Body of pancreas (tissue), 4 donors: ENCODE measurements around the gene CRB1. TPM values are rescaled to one million over a fixed set of nuclear protein-coding genes. Genes with fewer than 3 reads are reported as not detected.

Experiments
- ATAC-seq: fragments of 150-250 bp; one replicate; pipeline ENCODE4 v1.9.1; 2016
- DNase-seq, 4 donors: peaks; one replicate each; pipeline ENCODE4 v3.0.0-alpha.2; 2019
- H3K27ac ChIP-seq, 4 donors: fragments of 200-600 bp; sonication (generic); 1 replicate in 3 of 4; 2 replicates in 1 of 4; pipeline versions ENCODE4 v1.5.1 to v1.6.1; 2016 to 2019; ENCODE audit warnings: mild to moderate bottlenecking in 1 of 4, mixed read lengths in 1 of 4, moderate library complexity in 1 of 4
- H3K27me3 ChIP-seq, 2 donors: fragments of 200-600 bp; sonication (generic); one replicate each; pipeline ENCODE4 v1.6.0; 2016; ENCODE audit warnings: mild to moderate bottlenecking in 1 of 2
- H3K36me3 ChIP-seq, 2 donors: fragments of 200-600 bp; sonication (generic); replicated peaks in 1 of 2; 2 replicates each; pipeline ENCODE4 v1.5.1; 2016; ENCODE audit warnings: low read depth in 2 of 2; ENCODE audit not compliant: insufficient read depth in 1 of 2
- H3K4me1 ChIP-seq: fragments of 200-600 bp; sonication (generic); one replicate; pipeline ENCODE4 v1.6.0; 2016
- H3K4me3 ChIP-seq, 2 donors: fragments of 200-600 bp; sonication (generic); 1 replicate in 1 of 2; 2 replicates in 1 of 2; pipeline ENCODE4 v1.5.1; 2016 to 2019
- H3K9me3 ChIP-seq, 3 donors: fragments of 200-600 bp; sonication (generic); 1 replicate in 2 of 3; 2 replicates in 1 of 3; pipeline ENCODE4 v1.5.1; 2016
- CTCF ChIP-seq, 7 experiments: fragments of 450-650 bp in 4 of 7; fragments of 200-600 bp in 3 of 7; sonication (generic) in 3 of 7; IDR thresholded peaks; one replicate each; pipeline ENCODE4 v1.5.1; 2016 to 2019; ENCODE audit warnings: antibody characterized with exemption in 7 of 7
- POLR2A ChIP-seq, 3 donors: fragments of 450-650 bp; IDR thresholded peaks; one replicate each; pipeline ENCODE4 v1.6.1; 2016; ENCODE audit warnings: antibody characterized with exemption in 3 of 3, mild to moderate bottlenecking in 2 of 3
- WGBS, 2 donors: methylation state at CpG; one replicate each; pipeline ENCODE4 v1.1.5; 2017; 5-methylcytosine and 5-hydroxymethylcytosine counted together
- intact Hi-C: fragments of 100-400 bp; cut with DNase I; formaldehyde crosslinking; loops from one replicate; pipeline ENCODE4 v1.15.1; 2023
- total RNA-seq, 2 donors: library from RNA; depleted of rRNA; stranded (reverse); fragments of >200 nt; gene quantifications; one replicate each; pipeline ENCODE4 v1.1.0, GENCODE V29; 2016

CRB1 gene
- total RNA-seq, 2 donors from 2014 or later: 0.26 to 10.2 TPM

GRCh38 chr1:197366996-197367395 is 98.9 kb downstream of the CRB1 start:
- Histone ChIP-seq H3K27ac (no peak overlapping the region), H3K4me1 (no peaks in the 10 kb centered on the region), H3K27me3 (no peaks in the 10 kb centered on the region), H3K9me3 (no peaks in the 10 kb centered on the region), H3K4me3 (no peak overlapping the region), H3K36me3 (no peaks in the 10 kb centered on the region)
- TF ChIP-seq POLR2A (IDR thresholded peaks at IDR 0.05) (no peak), CTCF (IDR thresholded peaks at IDR 0.05) (no peak)
- DNase-seq (no peak), ATAC-seq (no peak)
- 85 to 87% methylated on average over 2 of the region's 2 CpGs for WGBS, 2 donors
- intact Hi-C loops: no loop called here

DNA sequence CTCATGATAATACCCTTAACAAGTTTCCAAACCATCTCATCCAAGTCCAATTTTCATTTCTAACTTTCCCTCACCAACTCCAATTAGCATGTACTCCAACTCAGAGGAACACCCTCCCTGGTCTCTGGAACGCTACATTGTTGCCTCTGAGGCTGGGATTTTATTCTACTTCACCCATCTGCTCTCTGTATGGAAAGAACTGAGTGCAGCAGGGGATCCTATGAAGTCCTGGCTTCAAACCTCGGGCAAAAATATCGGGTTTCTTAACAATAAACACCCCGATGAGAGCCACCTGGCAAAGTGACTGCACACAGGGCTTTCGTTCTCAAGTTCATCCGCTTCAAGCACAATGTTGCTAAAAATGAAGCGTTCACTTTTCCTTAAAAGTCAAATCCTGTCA is 99.6 kb downstream of the CRB1 start:
- DNase-seq: no peak
- TF ChIP-seq CTCF (IDR thresholded peaks at IDR 0.05) (no peak), POLR2A (IDR thresholded peaks at IDR 0.05) (no peak)
- 77 to 82% methylated on average over 7 of the region's 7 CpGs for WGBS, 2 donors

GRCh38 chr1:197374428-197374827 is 106.4 kb downstream of the CRB1 start:
- Histone ChIP-seq H3K27me3 (no peaks in the 10 kb centered on the region), H3K9me3 (no peaks in the 10 kb centered on the region), H3K4me1 (no peaks in the 10 kb centered on the region), H3K4me3 (no peak overlapping the region), H3K27ac (no peak overlapping the region), H3K36me3 (no peaks in the 10 kb centered on the region)
- intact Hi-C loops: no loop called here
- no peak for TF ChIP-seq CTCF (IDR thresholded peaks at IDR 0.05)
- no peak for TF ChIP-seq POLR2A (IDR thresholded peaks at IDR 0.05)
- 76 to 78% methylated on average over 1 of the region's 1 CpG for WGBS, 2 donors
- ATAC-seq (no peak), DNase-seq (no peak)

More for the DNA sequence above, 99.6 kb downstream of the CRB1 start:
- no peaks in the 10 kb centered on the region for H3K27me3 ChIP-seq
- intact Hi-C loops: no loop called here
- H3K4me3 ChIP-seq: no peak overlapping the region
- H3K36me3 ChIP-seq: no peaks in the 10 kb centered on the region
- H3K27ac ChIP-seq: no peak overlapping the region
- no peaks in the 10 kb centered on the region for H3K4me1 ChIP-seq
- no peaks in the 10 kb centered on the region for H3K9me3 ChIP-seq
- no peak for ATAC-seq

DNA sequence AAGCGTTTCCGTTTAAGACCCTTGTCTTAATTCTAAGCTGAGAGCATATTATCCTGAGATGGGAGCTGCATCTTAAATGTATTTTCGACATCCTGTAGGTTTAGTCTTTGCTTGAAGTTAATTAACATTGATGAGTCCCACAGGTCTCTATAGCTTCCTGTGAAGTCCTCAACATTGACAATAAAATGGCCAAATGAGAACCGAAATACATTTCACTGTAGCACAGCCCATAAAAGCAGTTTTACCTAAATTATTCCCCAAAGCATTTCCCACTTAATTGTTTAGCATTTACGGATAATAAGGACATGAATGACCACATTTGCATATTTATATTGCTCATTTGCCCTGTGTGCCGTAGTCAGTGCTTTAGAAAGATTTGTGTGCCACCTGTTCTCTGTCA is 116.4 kb downstream of the CRB1 start:
- Histone ChIP-seq H3K4me3 (no peak overlapping the region), H3K9me3 (no peaks in the 10 kb centered on the region), H3K36me3 (no peaks in the 10 kb centered on the region), H3K27ac (no peak overlapping the region), H3K27me3 (peaks cover 0 to 4% of the 10 kb centered on the region in 2 donors), H3K4me1 (no peaks in the 10 kb centered on the region)
- no peak for TF ChIP-seq POLR2A (IDR thresholded peaks at IDR 0.05)
- no peak for TF ChIP-seq CTCF (IDR thresholded peaks at IDR 0.05)
- WGBS, 2 donors: 61 to 63% methylated on average over 6 of the region's 6 CpGs
- intact Hi-C loops: no loop called here
- DNase-seq (no peak), ATAC-seq (no peak)

DNA sequence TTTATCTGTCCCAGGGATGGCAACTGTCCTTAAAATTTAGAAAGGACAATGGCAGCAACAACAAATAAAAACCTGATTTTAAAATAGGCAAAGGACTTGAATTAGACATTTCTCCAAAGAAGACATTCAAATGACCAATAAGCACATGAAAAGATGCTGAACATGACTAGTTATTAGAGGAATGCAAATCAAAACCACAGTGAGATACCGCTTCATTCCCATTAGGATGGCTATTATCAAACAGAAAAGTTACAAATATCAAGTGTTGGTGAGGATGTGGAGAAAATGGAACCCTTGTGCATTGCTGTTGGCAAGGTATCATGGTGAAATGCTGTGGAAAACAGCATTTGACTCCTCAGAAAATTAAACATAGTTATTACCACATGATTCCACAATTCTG is 120.7 kb downstream of the CRB1 start:
- no peak for ATAC-seq
- 96 to 100% methylated on average over 1 of the region's 1 CpG for WGBS, 2 donors
- TF ChIP-seq POLR2A (IDR thresholded peaks at IDR 0.05) (no peak), CTCF (IDR thresholded peaks at IDR 0.05) (no peak)

More for the DNA sequence above, 120.7 kb downstream of the CRB1 start:
- H3K27ac ChIP-seq: no peak overlapping the region
- DNase-seq: no peak
- H3K27me3 ChIP-seq: peaks cover 0 to 4% of the 10 kb centered on the region in 2 donors
- intact Hi-C loops: no loop called here
- H3K4me3 ChIP-seq: no peak overlapping the region
- H3K9me3 ChIP-seq: no peaks in the 10 kb centered on the region
- no peaks in the 10 kb centered on the region for H3K4me1 ChIP-seq
- H3K36me3 ChIP-seq: no peaks in the 10 kb centered on the region
